GM21515 (cell line): ENCODE measurements around the gene HMGB2.
A peak's percentile ranks its signal among the peaks of the same experiment; 100 is the strongest.

Source experiments
- ATAC-seq: cut with Tn5 transposase; IDR thresholded peaks from one replicate; pipeline ENCODE4 v1.9.1; 2021; ENCODE audit not compliant: unreplicated experiment

HMGB2 gene

GRCh38 chr4:173288698-173289352, 45.3 kb downstream of the HMGB2 start:
- ATAC-seq: peak; percentile 51

GRCh38 chr4:173288296-173288695, 45.9 kb downstream of the HMGB2 start:
- ATAC-seq: peak; percentile 79

- no peak for ATAC-seq
Observed at GRCh38 chr4:173287486-173287885, 46.7 kb downstream of the HMGB2 start.

GRCh38 chr4:173284463-173284862, 49.7 kb downstream of the HMGB2 start:
- no peak for ATAC-seq

- no peak for ATAC-seq
Observed at GRCh38 chr4:173282626-173283025, 51.5 kb downstream of the HMGB2 start.

GRCh38 chr4:173282256-173282562, 51.9 kb downstream of the HMGB2 start:
- ATAC-seq: no peak

- ATAC-seq: no peak
Observed at GRCh38 chr4:173281406-173282255, 52.5 kb downstream of the HMGB2 start.
